H54 (cell line): ENCODE data around the gene NRXN2.

Experiments used
- DNase-seq: peaks from one replicate; pipeline ENCODE4 v3.0.0; 2011; ENCODE audit warnings: low spot score, mixed read lengths; ENCODE audit not compliant: insufficient read length
- FAIRE-seq: peaks from 3 replicates; lab custom pipeline; 2011; peaks lifted over from hg19 to GRCh38; lab: Jason Lieb, UNC
- POLR2A ChIP-seq: IDR thresholded peaks from 2 replicates; pipeline ENCODE4 v1.6.1; 2011; ENCODE audit warnings: low read depth, mild to moderate bottlenecking, low read length

NRXN2 gene

DNA sequence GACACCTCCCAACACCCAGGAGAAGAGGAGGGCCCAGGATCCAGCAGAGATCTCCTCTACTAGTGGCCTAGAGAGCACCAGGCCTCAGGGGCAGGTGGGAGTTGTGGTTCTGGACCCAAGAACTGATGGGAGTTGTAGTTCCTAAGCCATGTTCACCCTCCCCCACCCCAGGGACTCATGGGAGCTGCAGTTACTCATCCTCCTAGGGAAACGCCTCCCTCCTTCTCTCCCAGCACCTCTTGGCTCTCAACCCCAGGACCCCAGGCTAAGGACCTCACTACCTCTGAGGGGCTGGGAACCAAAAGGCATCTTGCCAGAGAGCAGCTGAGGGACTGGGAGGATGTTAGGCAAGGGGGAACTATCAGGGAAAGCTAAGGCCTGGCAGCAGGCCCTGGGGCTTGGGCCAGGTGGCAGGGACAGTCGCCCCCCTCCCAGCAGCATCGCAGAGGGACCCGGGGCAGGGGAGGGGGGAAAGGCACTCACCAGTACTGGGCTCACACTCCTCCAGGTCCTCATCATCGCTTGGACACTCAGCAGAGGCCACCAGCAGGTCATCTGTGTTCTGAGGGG lies 103.1 kb downstream of the NRXN2 start:
- DNase-seq, result peak; percentile 71
- TF ChIP-seq POLR2A, result no peak
- no peak for FAIRE-seq

DNA sequence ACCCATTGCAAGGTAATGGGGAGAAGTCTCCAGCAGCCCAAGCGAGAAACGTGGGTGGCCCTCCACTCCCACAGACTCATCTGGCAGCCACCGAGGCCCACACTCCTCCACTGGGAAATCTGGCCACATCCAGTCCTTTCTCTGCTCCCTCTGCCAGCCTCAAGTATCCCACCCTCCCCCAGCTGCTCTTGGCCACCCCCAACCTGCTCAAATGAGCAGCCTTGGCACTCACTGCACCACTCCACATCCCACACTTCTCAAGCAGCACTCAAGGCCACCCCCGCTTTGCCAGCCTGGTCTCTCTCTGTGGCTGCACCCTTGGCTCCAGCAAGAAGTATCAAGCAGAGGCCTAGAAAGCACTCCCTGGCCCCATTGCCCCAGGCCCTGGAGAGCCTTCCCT lies 103.8 kb downstream of the NRXN2 start:
- DNase-seq (no peak), FAIRE-seq (no peak)
- no peak for TF ChIP-seq POLR2A

DNA sequence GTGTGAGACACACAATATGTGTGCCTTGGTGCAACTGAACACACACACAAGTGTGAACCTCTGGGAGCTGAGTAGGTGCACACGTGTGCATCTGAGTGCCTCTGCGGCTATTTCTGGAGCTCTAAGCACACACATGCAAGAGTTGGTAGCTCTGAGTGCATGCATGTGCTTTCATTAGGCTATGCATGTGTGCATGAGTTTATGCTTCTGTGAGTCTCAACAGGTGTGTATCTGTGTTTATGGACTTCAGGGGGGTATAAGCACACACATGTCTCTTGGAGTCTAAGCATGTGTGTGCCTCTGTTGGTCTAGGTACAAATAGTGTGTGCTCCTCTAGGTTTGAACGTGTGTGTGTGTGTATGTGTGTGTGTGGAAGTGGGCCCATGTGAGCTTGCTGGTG lies 106.2 kb downstream of the NRXN2 start:
- FAIRE-seq (no peak), DNase-seq (no peak)
- TF ChIP-seq POLR2A, result no peak

DNA sequence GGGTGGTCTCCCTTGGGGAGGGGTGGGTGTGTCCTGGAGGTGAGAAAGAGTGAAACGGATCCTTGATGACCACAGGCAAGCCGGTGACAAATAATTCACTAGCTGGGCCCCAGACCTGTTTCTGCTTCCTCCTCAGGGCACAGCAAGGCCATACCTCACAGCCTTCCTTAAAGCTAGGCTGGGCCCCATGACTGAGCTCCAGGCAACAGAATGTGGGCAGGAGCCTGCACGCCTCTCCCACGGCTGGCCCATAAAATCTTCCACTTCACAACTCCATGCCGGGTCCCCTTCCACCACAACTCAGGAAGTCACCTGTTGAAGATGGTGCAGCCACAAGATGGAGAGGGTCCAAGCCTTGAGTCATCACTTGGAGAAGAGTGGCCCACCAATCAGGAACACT lies 108.1 kb downstream of the NRXN2 start:
- TF ChIP-seq POLR2A, result no peak
- no peak for FAIRE-seq
- no peak for DNase-seq

DNA sequence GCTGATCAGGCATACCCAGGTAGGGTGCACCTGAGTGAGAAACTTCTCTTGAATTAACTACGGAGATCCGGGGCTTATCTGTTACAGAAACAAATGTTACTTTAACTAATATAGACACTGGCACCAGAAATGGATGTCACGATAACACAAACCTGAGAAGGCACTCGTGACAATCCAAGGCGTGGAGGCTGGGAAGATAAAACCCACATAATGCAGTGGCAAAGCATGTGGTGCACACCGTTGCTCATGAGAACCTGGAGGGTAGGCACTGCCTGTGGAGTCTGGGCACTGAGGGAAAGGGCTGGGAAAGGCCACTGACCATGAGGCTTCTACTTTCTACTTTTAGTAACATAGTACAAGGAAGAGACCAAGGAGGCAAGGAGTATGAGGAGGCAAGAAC lies 109.3 kb downstream of the NRXN2 start:
- DNase-seq (no peak), FAIRE-seq (no peak)
- no peak for TF ChIP-seq POLR2A

DNA sequence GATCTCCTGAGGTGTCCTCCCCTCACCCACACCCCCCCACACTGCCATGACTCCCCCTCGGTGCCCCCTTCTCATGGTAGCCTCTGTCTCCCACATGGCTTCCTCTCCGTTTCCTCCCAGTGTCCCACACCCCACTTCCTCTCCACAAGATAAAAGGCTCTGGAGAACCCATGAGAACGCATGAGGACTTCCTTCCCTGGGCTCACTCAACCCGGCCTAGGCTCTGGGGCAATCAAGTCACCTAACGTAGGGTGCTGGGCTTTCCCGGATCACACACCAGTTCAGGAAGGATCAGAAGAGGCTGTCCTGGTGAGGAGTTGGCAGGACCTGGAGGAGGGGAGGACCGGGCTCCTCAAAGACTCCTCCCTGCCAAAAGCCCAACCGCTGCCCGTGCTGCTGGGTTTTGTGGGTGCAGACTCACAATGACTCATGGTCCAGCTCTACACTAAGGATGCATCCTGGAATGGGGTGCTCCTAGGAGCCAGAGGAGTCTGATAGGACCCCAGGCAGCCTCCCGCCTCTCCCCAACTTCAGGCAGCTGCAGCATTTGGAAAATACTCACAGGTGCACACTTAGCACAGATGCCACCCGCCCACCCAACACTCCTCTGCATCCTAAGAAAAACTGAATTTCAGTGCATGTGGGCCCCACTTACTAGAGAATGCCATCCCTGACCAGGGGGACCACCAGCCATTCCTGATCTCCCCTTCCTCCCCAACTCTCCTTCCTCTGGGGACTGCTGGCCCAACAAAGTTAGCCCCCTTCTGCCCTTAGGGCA lies 110.9 kb downstream of the NRXN2 start:
- no peak for TF ChIP-seq POLR2A
- no peak for FAIRE-seq
- DNase-seq, result peak; percentile 55

DNA sequence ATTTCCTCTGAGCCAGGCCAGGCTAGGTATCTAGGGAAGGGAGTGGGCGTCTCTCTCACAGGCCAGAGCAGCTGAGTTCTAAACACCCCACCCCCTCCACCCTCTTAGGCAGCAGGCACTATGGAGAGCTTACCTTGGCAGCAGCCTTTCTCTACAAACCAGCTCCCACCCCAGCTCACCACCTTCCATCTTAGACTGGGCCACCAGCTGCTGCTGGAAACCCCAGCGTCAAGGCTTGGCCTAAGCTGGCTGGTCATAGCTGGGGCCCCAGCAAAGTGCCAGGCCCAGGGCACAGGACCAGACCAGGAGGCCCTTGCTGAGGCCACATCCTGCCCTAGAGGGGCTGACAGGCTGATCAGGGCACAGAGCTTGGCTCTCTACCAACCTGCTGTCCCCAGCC lies 111.8 kb downstream of the NRXN2 start:
- no peak for FAIRE-seq
- no peak for TF ChIP-seq POLR2A
- DNase-seq, result no peak

DNA sequence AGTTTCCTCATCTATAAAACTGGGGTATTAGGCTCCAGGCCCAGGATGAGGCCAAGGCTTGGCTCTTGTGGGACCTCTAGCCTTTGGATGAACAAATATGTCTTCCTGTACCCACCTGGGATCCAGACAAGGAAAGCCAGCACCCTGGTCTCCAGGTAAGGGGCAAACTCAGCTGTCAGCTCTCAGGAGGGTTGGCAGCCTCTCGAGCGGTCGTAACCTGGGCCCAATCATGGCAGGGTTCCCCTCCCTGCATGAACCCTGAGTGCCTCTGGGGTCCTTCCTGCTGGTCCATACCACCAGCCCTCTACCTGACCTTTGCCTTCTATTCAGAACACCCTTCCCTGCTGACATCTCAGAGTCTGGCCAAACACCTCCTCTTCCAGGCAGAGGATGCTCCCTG lies 112.4 kb downstream of the NRXN2 start:
- no peak for FAIRE-seq
- no peak for DNase-seq
- no peak for TF ChIP-seq POLR2A

DNA sequence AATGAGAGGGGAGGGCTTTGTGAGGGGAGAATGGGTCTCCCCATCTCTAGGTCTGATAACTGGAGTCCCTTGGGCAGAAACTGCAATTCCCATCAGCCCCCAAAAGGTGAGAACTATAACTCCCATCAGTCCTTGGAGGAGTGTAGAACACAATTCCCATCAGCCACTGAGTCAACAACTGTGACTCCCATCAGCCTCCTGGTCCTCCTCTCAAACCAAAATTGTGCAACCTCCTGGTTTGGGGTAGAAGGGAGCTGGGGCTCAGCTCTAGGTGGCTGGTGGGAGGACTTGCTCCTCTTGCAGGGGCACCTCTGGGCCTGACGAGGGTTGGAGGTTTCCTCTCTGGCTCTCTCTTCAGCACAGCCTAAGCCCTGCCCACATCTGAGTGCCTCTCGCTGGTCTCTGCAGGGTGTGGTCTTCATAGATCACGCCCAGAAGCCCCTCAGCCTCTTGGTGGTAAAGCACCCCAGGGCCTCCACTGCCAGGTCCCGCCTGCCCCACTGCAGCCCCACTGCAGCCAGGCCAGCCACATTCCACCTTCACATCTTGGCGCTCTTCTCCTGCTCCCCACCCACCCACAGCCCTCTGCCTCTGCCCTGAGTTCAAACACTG lies 113.5 kb downstream of the NRXN2 start:
- peak; percentile 38 for DNase-seq
- no peak for TF ChIP-seq POLR2A
- no peak for FAIRE-seq

DNA sequence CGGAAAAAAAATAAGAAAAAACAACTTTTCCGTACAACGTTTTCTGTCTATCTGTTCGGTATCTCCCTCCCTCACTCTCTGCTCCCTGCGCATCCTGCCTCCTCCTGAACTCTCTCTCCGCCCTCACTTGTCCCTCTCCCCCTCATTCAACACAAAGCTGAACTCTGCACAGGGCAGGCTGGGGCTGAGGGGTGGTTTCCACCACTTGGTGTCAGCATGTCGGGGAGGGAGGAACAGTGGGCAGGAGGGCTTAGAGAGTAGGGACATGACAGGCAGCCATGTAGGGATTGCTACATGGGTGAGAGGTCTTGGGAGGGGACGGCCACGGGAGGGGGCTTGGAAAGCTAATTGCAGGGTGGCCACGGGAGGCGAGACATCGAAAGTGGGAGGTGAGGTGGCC lies 114.4 kb downstream of the NRXN2 start:
- no peak for FAIRE-seq
- DNase-seq, result no peak
- TF ChIP-seq POLR2A, result no peak

DNA sequence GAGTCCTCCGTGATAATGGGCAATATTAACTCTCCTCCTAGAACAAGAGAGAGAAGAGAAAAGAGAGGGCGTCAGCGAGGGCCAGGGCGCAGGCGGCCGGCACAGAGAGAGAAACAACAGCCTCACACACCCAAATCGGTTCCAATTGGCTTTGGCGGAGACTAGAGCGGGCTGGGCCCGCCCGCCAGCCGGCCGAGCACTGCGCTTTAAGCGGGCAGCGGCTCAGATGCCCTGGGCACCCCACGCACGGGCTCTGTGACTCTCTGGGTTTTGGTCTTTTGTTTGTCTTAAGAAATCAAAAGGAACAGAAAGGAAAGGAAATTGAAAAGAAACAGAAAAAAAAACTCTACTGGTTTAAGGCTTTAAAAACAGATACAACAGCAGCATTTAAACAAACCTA lies 115.0 kb downstream of the NRXN2 start:
- no peak for FAIRE-seq
- TF ChIP-seq POLR2A, result no peak
- DNase-seq, result no peak

DNA sequence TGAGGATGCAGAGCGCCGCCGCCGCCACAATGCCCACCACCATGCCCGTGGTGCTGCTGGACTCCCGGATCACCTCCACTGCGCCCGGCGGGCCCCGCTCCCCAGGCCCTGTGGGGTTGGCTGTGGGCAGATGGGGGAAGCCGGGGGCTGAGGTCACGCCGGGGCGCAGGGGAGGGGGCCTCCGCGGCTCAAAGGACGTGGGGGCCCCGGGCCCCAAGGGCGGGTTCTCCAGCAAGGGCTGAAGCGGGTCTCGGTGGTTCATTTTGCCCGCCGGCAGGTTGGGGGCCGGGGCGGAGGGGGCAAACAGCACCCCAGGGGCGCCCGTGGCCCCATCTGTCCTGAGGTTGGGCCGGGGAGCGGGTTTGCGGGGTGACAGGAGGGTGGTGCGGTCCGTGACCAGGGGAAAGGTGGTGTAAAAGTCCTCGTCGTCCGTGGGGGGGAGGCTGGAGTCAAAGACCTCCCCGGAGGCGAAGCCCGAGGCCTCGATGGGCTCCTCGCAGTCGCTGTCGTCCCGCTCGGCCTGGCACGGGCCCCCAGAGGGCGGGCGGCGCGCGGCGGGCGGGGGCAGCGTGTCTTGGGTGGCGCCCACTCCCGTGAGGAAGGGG lies 115.5 kb downstream of the NRXN2 start:
- no peak for FAIRE-seq
- no peak for DNase-seq
- no peak for TF ChIP-seq POLR2A

DNA sequence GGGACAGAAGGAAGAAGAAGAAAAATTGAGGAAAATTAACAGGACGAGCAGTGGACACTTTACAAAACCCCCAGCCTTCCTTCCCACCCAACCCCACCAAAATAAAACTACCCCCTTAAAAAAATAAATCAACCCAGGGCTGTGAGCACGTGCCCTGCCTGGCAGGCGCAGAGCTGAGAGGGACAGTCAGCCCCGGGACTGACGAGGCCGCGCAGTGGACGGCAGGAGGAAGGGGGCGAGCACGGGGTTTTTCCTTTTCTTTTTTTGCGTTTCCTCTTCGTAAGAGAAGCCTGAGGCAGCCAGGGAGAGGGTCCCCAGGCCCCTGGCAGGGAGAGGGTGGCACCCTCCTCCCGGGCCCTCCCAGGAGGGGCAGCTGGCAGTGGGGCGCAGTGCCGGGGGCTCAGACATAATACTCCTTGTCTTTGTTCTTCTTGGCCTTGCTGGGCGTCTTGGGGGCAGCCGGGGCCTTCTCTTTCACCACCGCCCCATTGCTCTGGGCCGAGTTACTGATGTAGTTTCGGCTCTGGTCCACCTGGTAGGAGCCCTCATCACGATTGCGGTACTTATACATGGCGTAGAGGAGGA lies 116.1 kb downstream of the NRXN2 start:
- DNase-seq (no peak), FAIRE-seq (no peak)
- no peak for TF ChIP-seq POLR2A

DNA sequence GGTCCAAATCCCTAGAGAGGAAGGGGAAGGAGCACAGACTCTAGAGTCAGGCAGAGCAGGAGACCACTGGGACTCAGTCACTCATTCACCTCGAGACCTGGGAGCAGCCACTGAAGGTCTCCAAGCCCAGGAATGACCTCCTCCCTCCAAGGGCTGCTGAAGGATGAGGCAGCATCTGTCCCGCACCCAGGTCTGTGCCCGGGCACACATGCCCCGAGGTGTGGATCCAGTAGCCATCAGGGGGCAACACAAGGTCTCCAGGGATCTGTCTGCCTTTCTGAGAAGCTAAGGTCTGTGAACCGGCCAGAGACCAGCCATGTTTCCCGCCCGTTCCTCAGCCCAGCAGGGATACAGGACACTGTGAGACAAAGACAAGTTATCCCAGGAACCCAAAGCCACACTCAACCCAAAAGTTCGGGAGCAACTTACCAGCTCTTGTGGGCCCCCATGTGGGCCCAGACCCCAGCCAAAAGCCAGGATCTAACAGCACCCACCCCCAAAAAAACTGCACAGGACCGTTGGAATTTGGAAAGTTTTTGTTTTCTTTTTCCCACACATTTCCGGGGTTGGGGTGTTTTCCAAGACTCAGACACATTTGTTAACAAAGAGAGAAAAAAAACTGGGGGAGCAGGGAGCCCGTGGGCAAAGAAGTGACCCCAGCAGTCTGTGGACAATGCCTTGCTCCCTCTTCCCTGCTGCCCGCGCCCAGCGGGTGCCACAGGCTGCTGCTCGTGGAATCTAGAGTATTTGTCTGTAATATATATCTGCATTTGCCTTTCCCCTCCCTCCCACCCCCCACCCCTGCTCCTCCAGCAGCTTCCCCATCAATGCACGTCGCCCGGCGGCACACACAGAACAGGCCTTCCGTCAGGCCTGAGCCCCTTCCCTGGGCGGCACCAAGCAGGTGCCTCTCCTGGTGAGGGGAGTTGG lies 117.1 kb downstream of the NRXN2 start:
- DNase-seq (no peak), FAIRE-seq (no peak)
- TF ChIP-seq POLR2A, result no peak
